Measurements from ENCODE around the gene UBE2J2. TPM values are rescaled to one million over a fixed set of nuclear protein-coding genes. Genes with fewer than 3 reads are reported as not detected.

The UBE2J2 gene
- total and polyA plus RNA-seq, 2 of the 4 experiments (the other 2 are of a cell fraction): 20.6 to 67.5 TPM

GRCh38 chr1:1280782-1281481 is 7.3 kb upstream of the UBE2J2 start:
- Histone ChIP-seq H4K20me1 (ENCODE audit: insufficient read depth, low read length) (no peaks in the 10 kb centered on the region), H3K79me1 (ENCODE audit: low read depth in 1 of 2, low read length in 2 of 2) (0 out of 4 replicates have a peak, but pooled peaks cover 0 to under 1% of the 10 kb centered on the region in 2 experiments), H2AK9ac (replicated peaks; ENCODE audit: low read depth, low read length, poor library complexity) (peak overlapping the region; percentile 16), H2AK5ac (ENCODE audit: low read depth, low read length) (peak overlapping the region; percentile 39; the same call in 1 of the 2 replicates), H3K23ac (ENCODE audit: low read depth, low read length) (no peak overlapping the region), H3K27me3 (ENCODE audit: control insufficient read depth, insufficient read depth, low read length) (no peaks in the 10 kb centered on the region), H3K27ac (ENCODE audit: insufficient read depth, low read length) (no peak overlapping the region), H3K4me1 (ENCODE audit: control insufficient read depth, insufficient read depth, low read length) (peaks cover 9% of the 10 kb centered on the region), H3K56ac (ENCODE audit: extremely low read depth, insufficient read depth, low read length) (no peak overlapping the region), H3K4ac (ENCODE audit: low read depth, low read length) (no peak overlapping the region), H3K9me3 (ENCODE audit: control insufficient read depth, insufficient read depth, low read length) (no peaks in the 10 kb centered on the region), H3K14ac (replicated peaks; ENCODE audit: low read depth, low read length) (no peak overlapping the region), H3K9ac (ENCODE audit: low read depth, low read length) (no peak overlapping the region), H4K8ac (ENCODE audit: low read depth in 2 of 2, low read length in 2 of 2) (no peak overlapping the region), H4K5ac (ENCODE audit: low read depth, low read length) (no peak overlapping the region), H2BK20ac (ENCODE audit: low read depth, low read length) (no peak overlapping the region), H3K36me3 (ENCODE audit: control insufficient read depth, insufficient read depth, low read length) (no peaks in the 10 kb centered on the region), H2BK15ac (ENCODE audit: low read depth, low read length) (no peak overlapping the region), H3K9me1 (ENCODE audit: insufficient read depth, low read length) (peaks cover 4% of the 10 kb centered on the region; the same call in 1 of the 2 replicates), H4K91ac (ENCODE audit: insufficient read depth, low read depth, low read length) (no peak overlapping the region), H2AFZ (replicated peaks; ENCODE audit: low read length, poor library complexity) (no peak overlapping the region), H3K4me3 (ENCODE audit: insufficient read depth, low read depth, low read length) (no peak overlapping the region), H3K4me2 (ENCODE audit: low read depth, low read length) (no peak overlapping the region), H2BK120ac (ENCODE audit: low read depth, low read length) (no peak overlapping the region), H3K18ac (ENCODE audit: low read depth, low read length) (no peak overlapping the region), H2BK5ac (ENCODE audit: low read depth, low read length, poor library complexity, severe bottlenecking) (no peak overlapping the region)
- intact Hi-C loops (cut with micrococcal nuclease) (no loop called here), dilution Hi-C loops (cut with HindIII; ENCODE audit: low sequenced_read_pairs, unreplicated experiment) (no loop called here), in situ Hi-C loops (cut with MboI; ENCODE audit: low sequenced_read_pairs) (no loop called here)
- 95% methylated on average over 9 of the region's 21 CpGs; no CpG with 5 or more reads in 1 of the 2 experiments for WGBS, 2 experiments (ENCODE audit: extremely low coverage in 2 of 2, insufficient read length in 1 of 2)
- ATAC-seq (ENCODE audit: low read depth): no peak
- BruUV-seq (replicated peaks): no TSS peak
- DNase-seq: no peak
- TF ChIP-seq FOS (IDR thresholded peaks at IDR 0.05; ENCODE audit: low read depth, low read length) (no peak), POLR2A (IDR thresholded peaks at IDR 0.05; ENCODE audit: low read depth, low read length) (no peak), BHLHE40 (IDR thresholded peaks at IDR 0.05; ENCODE audit: low read depth, low read length) (no peak), CHD1 (IDR thresholded peaks at IDR 0.05; ENCODE audit: low read depth, low read length) (no peak)
- CTCF ChIA-PET: no interaction called here
- POLR2A ChIA-PET (ENCODE audit: unreplicated experiment): no interaction called here

All from IMR-90 (cell line).